Measurements from ENCODE around the gene USHBP1. TPM values are rescaled to one million over a fixed set of nuclear protein-coding genes. Genes with fewer than 3 reads are reported as not detected.

Gene USHBP1
- total and polyA plus RNA-seq, 2 experiments from 2014 or later = not detected

GRCh38 chr19:17206736-17207581 lies 57.6 kb downstream of the USHBP1 start:
- WGBS, 2 experiments (ENCODE audit: low coverage in 1 of 2, low lambda C conversion rate in 2 of 2, missing lambda C conversion rate in 2 of 2) = 98% methylated on average over 24 to 25 of the region's 25 CpGs
- H3K4me1 ChIP-seq (ENCODE audit: insufficient read depth) = no peaks in the 10 kb centered on the region
- H3K79me2 ChIP-seq (ENCODE audit: insufficient read depth) = no peaks in the 10 kb centered on the region
- H3K27me3 ChIP-seq (replicated peaks; ENCODE audit: insufficient read depth) = no peaks in the 10 kb centered on the region
- H3K36me3 ChIP-seq (ENCODE audit: low read depth) = peaks cover 25% of the 10 kb centered on the region; the same call in 1 of the 2 replicates
- H4K20me1 ChIP-seq (ENCODE audit: insufficient read depth) = no peaks in the 10 kb centered on the region
- no peaks in the 10 kb centered on the region for H3K9me2 ChIP-seq (ENCODE audit: insufficient read depth)
- no peak for DNase-seq
- no peak overlapping the region for H3K4me2 ChIP-seq (ENCODE audit: unreplicated experiment)
- in situ Hi-C loops (cut with MboI) = no loop called here
- TF ChIP-seq EZH2phosphoT487 (IDR thresholded peaks at IDR 0.05; ENCODE audit: insufficient read depth, low read depth) (no peak), EZH2 (IDR thresholded peaks at IDR 0.05; ENCODE audit: insufficient read depth, poor library complexity, severe bottlenecking) (no peak)
- H3K27ac ChIP-seq = no peak overlapping the region
- peaks cover 3% of the 10 kb centered on the region for H3F3A ChIP-seq (ENCODE audit: insufficient read depth)
- no peak overlapping the region for H3K9ac ChIP-seq
- no peaks in the 10 kb centered on the region for H3K9me3 ChIP-seq (ENCODE audit: low read depth)
- H2AFZ ChIP-seq = no peak overlapping the region
- H3K4me3 ChIP-seq = no peak overlapping the region

DNA sequence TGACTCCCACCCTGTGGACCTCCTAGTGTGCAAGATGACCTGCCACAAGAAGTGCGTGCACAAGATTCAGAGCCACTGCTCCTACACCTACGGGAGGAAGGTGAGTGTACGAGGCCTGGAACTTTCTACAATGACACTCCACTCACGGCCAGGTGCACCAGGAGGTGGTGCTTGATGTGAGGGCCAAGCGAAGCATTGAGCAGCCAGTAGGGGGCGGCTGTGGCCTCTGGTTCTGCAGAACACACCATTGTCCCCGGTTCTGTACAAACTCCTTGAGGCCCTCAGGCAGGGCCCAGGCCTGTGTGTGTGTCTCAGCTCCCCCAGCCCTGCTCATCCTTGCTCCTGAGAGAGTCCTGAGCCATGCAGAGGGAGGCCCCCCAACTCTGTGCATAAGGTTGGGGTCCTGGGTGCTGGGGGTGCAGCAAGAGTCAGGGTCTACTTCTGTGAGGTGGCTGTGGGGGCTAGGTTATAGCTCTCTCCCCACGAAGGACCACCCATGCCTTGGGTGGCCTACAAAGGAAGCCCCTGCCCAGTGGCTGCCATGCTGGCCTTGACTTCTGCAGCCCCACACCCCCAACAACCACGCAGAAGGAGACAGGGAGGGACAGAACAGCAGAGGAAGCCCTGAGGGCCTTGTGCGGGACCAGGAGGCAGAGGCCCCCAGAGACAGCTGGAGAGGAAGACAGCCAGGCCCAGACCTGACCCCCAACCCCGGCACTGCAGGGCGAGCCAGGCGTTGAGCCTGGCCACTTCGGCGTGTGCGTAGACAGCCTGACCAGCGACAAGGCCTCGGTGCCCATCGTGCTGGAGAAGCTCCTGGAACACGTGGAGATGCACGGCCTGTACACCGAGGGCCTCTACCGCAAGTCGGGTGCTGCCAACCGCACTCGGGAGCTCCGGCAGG lies 59.1 kb downstream of the USHBP1 start:
- H3K4me2 ChIP-seq (ENCODE audit: unreplicated experiment) = no peak overlapping the region

GRCh38 chr19:17202713-17203112 lies 61.8 kb downstream of the USHBP1 start:
- TF ChIP-seq EZH2 (IDR thresholded peaks at IDR 0.05; ENCODE audit: insufficient read depth, poor library complexity, severe bottlenecking) (no peak), EZH2phosphoT487 (IDR thresholded peaks at IDR 0.05; ENCODE audit: insufficient read depth, low read depth) (no peak)
- Histone ChIP-seq H3K9me3 (ENCODE audit: low read depth) (no peaks in the 10 kb centered on the region), H3K4me1 (ENCODE audit: insufficient read depth) (no peaks in the 10 kb centered on the region), H3K36me3 (ENCODE audit: low read depth) (peaks cover 36% of the 10 kb centered on the region), H4K20me1 (ENCODE audit: insufficient read depth) (no peaks in the 10 kb centered on the region), H2AFZ (no peak overlapping the region), H3K4me3 (no peak overlapping the region), H3K9me2 (ENCODE audit: insufficient read depth) (no peaks in the 10 kb centered on the region), H3K27me3 (replicated peaks; ENCODE audit: insufficient read depth) (no peaks in the 10 kb centered on the region), H3K79me2 (ENCODE audit: insufficient read depth) (no peaks in the 10 kb centered on the region), H3K4me2 (ENCODE audit: unreplicated experiment) (no peak overlapping the region), H3F3A (ENCODE audit: insufficient read depth) (peaks cover 2% of the 10 kb centered on the region; the same call in 1 of the 2 replicates), H3K27ac (no peak overlapping the region), H3K9ac (no peak overlapping the region)
- in situ Hi-C loops (cut with MboI) = no loop called here
- no peak for DNase-seq
- 87 to 95% methylated on average over 6 to 17 of the region's 17 CpGs for WGBS, 2 experiments (ENCODE audit: low coverage in 1 of 2, low lambda C conversion rate in 2 of 2, missing lambda C conversion rate in 2 of 2)

More for the DNA sequence above, 59.1 kb downstream of the USHBP1 start:
- DNase-seq = peak; percentile 69
- Histone ChIP-seq H3K9me3 (ENCODE audit: low read depth) (no peaks in the 10 kb centered on the region), H3K9me2 (ENCODE audit: insufficient read depth) (no peaks in the 10 kb centered on the region), H3K36me3 (ENCODE audit: low read depth) (peaks cover 33% of the 10 kb centered on the region), H4K20me1 (ENCODE audit: insufficient read depth) (no peaks in the 10 kb centered on the region), H3K79me2 (ENCODE audit: insufficient read depth) (no peaks in the 10 kb centered on the region), H3K27ac (no peak overlapping the region), H3K9ac (no peak overlapping the region), H3K4me1 (ENCODE audit: insufficient read depth) (no peaks in the 10 kb centered on the region), H3K4me3 (no peak overlapping the region), H3K27me3 (replicated peaks; ENCODE audit: insufficient read depth) (no peaks in the 10 kb centered on the region), H3F3A (ENCODE audit: insufficient read depth) (peaks cover 3% of the 10 kb centered on the region), H2AFZ (no peak overlapping the region)
- 84 to 86% methylated on average over 24 to 26 of the region's 27 CpGs for WGBS, 2 experiments (ENCODE audit: low coverage in 1 of 2, low lambda C conversion rate in 2 of 2, missing lambda C conversion rate in 2 of 2)
- TF ChIP-seq EZH2phosphoT487 (IDR thresholded peaks at IDR 0.05; ENCODE audit: insufficient read depth, low read depth) (no peak), EZH2 (IDR thresholded peaks at IDR 0.05; ENCODE audit: insufficient read depth, poor library complexity, severe bottlenecking) (no peak)
- in situ Hi-C loops (cut with MboI) = no loop called here

- Histone ChIP-seq H3F3A (ENCODE audit: insufficient read depth) (no peaks in the 10 kb centered on the region; the same call in 1 of the 2 replicates), H2AFZ (no peak overlapping the region), H4K20me1 (ENCODE audit: insufficient read depth) (no peaks in the 10 kb centered on the region), H3K9me3 (ENCODE audit: low read depth) (no peaks in the 10 kb centered on the region), H3K4me1 (ENCODE audit: insufficient read depth) (no peaks in the 10 kb centered on the region), H3K27me3 (replicated peaks; ENCODE audit: insufficient read depth) (no peaks in the 10 kb centered on the region), H3K9ac (no peak overlapping the region), H3K36me3 (ENCODE audit: low read depth) (peaks cover 33% of the 10 kb centered on the region), H3K4me3 (no peak overlapping the region), H3K4me2 (ENCODE audit: unreplicated experiment) (no peak overlapping the region), H3K27ac (no peak overlapping the region), H3K9me2 (ENCODE audit: insufficient read depth) (no peaks in the 10 kb centered on the region), H3K79me2 (ENCODE audit: insufficient read depth) (no peaks in the 10 kb centered on the region)
- peak; percentile 69 for DNase-seq
- in situ Hi-C loops (cut with MboI) = no loop called here
- WGBS, 2 experiments (ENCODE audit: low coverage in 1 of 2, low lambda C conversion rate in 2 of 2, missing lambda C conversion rate in 2 of 2) = 80 to 84% methylated on average over 9 of the region's 9 CpGs
- TF ChIP-seq EZH2phosphoT487 (IDR thresholded peaks at IDR 0.05; ENCODE audit: insufficient read depth, low read depth) (no peak), EZH2 (IDR thresholded peaks at IDR 0.05; ENCODE audit: insufficient read depth, poor library complexity, severe bottlenecking) (no peak)
Measured at GRCh38 chr19:17202249-17202648, 62.3 kb downstream of the USHBP1 start.
